ENCODE results near the gene PRDX6. TPM values are rescaled to one million over a fixed set of nuclear protein-coding genes. Genes with fewer than 3 reads are reported as not detected.

The PRDX6 gene
- total and polyA plus RNA-seq, 2 of the 4 experiments (the other 2 are of a cell fraction) = 373 to 426 TPM

- dilution Hi-C loops (cut with HindIII; ENCODE audit: low sequenced_read_pairs, unreplicated experiment) = no loop called here
- POLR2A ChIA-PET (ENCODE audit: unreplicated experiment) = no interaction called here
- H2AFZ ChIP-seq (replicated peaks; ENCODE audit: low read length, poor library complexity) = no peak overlapping the region
Measured at GRCh38 chr1:173503391-173503790, 26.3 kb downstream of the PRDX6 start.

More at GRCh38 chr1:173503391-173503790, 26.3 kb downstream of the PRDX6 start:
- H2BK120ac ChIP-seq (ENCODE audit: low read depth, low read length) = no peak overlapping the region
- H2AK5ac ChIP-seq (ENCODE audit: low read depth, low read length) = no peak overlapping the region
- H4K20me1 ChIP-seq (ENCODE audit: insufficient read depth, low read length) = no peaks in the 10 kb centered on the region
- no CpG with 5 or more reads among the region's 4 CpGs for WGBS, 2 experiments (ENCODE audit: extremely low coverage in 2 of 2, insufficient read length in 1 of 2)
- H3K14ac ChIP-seq (replicated peaks; ENCODE audit: low read depth, low read length) = no peak overlapping the region
- no peaks in the 10 kb centered on the region for H3K9me3 ChIP-seq (ENCODE audit: control insufficient read depth, insufficient read depth, low read length)
- in situ Hi-C loops (cut with MboI; ENCODE audit: low sequenced_read_pairs) (no loop called here), intact Hi-C loops (cut with micrococcal nuclease) (no loop called here)
- H3K27ac ChIP-seq (ENCODE audit: insufficient read depth, low read length) = no peak overlapping the region
- no peak overlapping the region for H4K5ac ChIP-seq (ENCODE audit: low read depth, low read length)
- BruUV-seq (replicated peaks) = no TSS peak
- H3K27me3 ChIP-seq (ENCODE audit: control insufficient read depth, insufficient read depth, low read length) = no peaks in the 10 kb centered on the region; the same call in 1 of the 2 replicates
- CTCF ChIA-PET = no interaction called here
- TF ChIP-seq BHLHE40 (IDR thresholded peaks at IDR 0.05; ENCODE audit: low read depth, low read length) (no peak), CEBPB (IDR thresholded peaks at IDR 0.05; ENCODE audit: low read depth, low read length) (peak; percentile 49), MXI1 (IDR thresholded peaks at IDR 0.05; ENCODE audit: borderline replicate concordance, low read depth, low read length) (no peak), RFX5 (IDR thresholded peaks at IDR 0.05; ENCODE audit: low read depth, low read length) (no peak)
- no peak overlapping the region for H3K4ac ChIP-seq (ENCODE audit: low read depth, low read length)
- DNase-seq (peak; percentile 64), ATAC-seq (ENCODE audit: low read depth) (peak; percentile 85)
- no peak overlapping the region for H3K23ac ChIP-seq (ENCODE audit: low read depth, low read length)
- H3K18ac ChIP-seq (ENCODE audit: low read depth, low read length) = no peak overlapping the region
- H4K91ac ChIP-seq (ENCODE audit: insufficient read depth, low read depth, low read length) = no peak overlapping the region
- H3K4me1 ChIP-seq (ENCODE audit: control insufficient read depth, insufficient read depth, low read length) = peaks cover 5% of the 10 kb centered on the region; the same call in 1 of the 2 replicates
- no peak overlapping the region for H4K8ac ChIP-seq (ENCODE audit: low read depth in 2 of 2, low read length in 2 of 2)
- no peaks in the 10 kb centered on the region for H3K36me3 ChIP-seq (ENCODE audit: control insufficient read depth, insufficient read depth, low read length)
- H2BK5ac ChIP-seq (ENCODE audit: low read depth, low read length, poor library complexity, severe bottlenecking) = no peak overlapping the region
- H3K9me1 ChIP-seq (ENCODE audit: insufficient read depth, low read length) = 0 out of 2 replicates have a peak, but pooled peaks cover 7% of the 10 kb centered on the region
- H2BK20ac ChIP-seq (ENCODE audit: low read depth, low read length) = no peak overlapping the region
- no peak overlapping the region; the same call in 1 of the 2 replicates for H3K4me2 ChIP-seq (ENCODE audit: low read depth, low read length)
- no peak overlapping the region for H3K56ac ChIP-seq (ENCODE audit: extremely low read depth, insufficient read depth, low read length)
- H3K4me3 ChIP-seq (ENCODE audit: insufficient read depth, low read depth, low read length) = no peak overlapping the region
- H3K79me1 ChIP-seq (ENCODE audit: low read depth in 1 of 2, low read length in 2 of 2) = no peaks in the 10 kb centered on the region
- H2AK9ac ChIP-seq (replicated peaks; ENCODE audit: low read depth, low read length, poor library complexity) = no peak overlapping the region
- H3K9ac ChIP-seq (ENCODE audit: low read depth, low read length) = no peak overlapping the region
- H2BK15ac ChIP-seq (ENCODE audit: low read depth, low read length) = no peak overlapping the region

All from IMR-90 (cell line).